IPS DF 6.9 (cell line): ENCODE measurements around the gene RMDN2.
A peak's percentile ranks its signal among the peaks of the same experiment; 100 is the strongest.

Experiments used
- DNase-seq: peaks from one replicate; pipeline ENCODE4 v3.0.0-alpha.2; 2013; ENCODE audit warnings: low read depth, low spot score
- H3K27ac ChIP-seq: one replicate; pipeline ENCODE4 v1.5.1; 2013; ENCODE audit warnings: low read length, control low read depth
- H3K27me3 ChIP-seq: 2 replicates; pipeline ENCODE4 v1.6.1; 2013; ENCODE audit warnings: mild to moderate bottlenecking, low read length; ENCODE audit not compliant: control insufficient read depth, insufficient read depth
- H3K36me3 ChIP-seq: 2 replicates; pipeline ENCODE4 v1.6.1; 2013; ENCODE audit warnings: low read length; ENCODE audit not compliant: control insufficient read depth, insufficient read depth
- H3K4me1 ChIP-seq: 2 replicates; pipeline ENCODE4 v1.6.1; 2013; ENCODE audit warnings: low read length; ENCODE audit not compliant: control insufficient read depth, insufficient read depth
- H3K4me3 ChIP-seq: 2 replicates; pipeline ENCODE4 v1.5.1; 2013; ENCODE audit warnings: mild to moderate bottlenecking, low read length
- H3K9me3 ChIP-seq: 2 replicates; pipeline ENCODE4 v1.6.1; 2013; ENCODE audit warnings: low read length, inconsistent platforms; ENCODE audit not compliant: control insufficient read depth, insufficient read depth
- WGBS: extraction: QIAGEN DNeasy Blood & Tissue Kit; methylation state at CpG from one replicate; pipeline ENCODE4 v1.1.7; 2013; ENCODE audit warnings: mixed read lengths, missing lambda C conversion rate; ENCODE audit not compliant: insufficient read length, insufficient coverage; 5-methylcytosine and 5-hydroxymethylcytosine counted together

Gene RMDN2

GRCh38 chr2:37966326-37966725, 41.2 kb downstream of the RMDN2 start:
- Histone ChIP-seq H3K4me3 (no peak overlapping the region), H3K36me3 (no peaks in the 10 kb centered on the region), H3K4me1 (peaks cover 1% of the 10 kb centered on the region), H3K27me3 (no peaks in the 10 kb centered on the region), H3K9me3 (no peaks in the 10 kb centered on the region), H3K27ac (no peak overlapping the region)
- WGBS = no CpG with 5 or more reads among the region's 3 CpGs
- DNase-seq = no peak

GRCh38 chr2:37969731-37970130, 44.6 kb downstream of the RMDN2 start:
- Histone ChIP-seq H3K4me3 (no peak overlapping the region), H3K4me1 (no peaks in the 10 kb centered on the region), H3K9me3 (no peaks in the 10 kb centered on the region), H3K27me3 (no peaks in the 10 kb centered on the region), H3K27ac (no peak overlapping the region), H3K36me3 (no peaks in the 10 kb centered on the region)
- no peak for DNase-seq

DNA sequence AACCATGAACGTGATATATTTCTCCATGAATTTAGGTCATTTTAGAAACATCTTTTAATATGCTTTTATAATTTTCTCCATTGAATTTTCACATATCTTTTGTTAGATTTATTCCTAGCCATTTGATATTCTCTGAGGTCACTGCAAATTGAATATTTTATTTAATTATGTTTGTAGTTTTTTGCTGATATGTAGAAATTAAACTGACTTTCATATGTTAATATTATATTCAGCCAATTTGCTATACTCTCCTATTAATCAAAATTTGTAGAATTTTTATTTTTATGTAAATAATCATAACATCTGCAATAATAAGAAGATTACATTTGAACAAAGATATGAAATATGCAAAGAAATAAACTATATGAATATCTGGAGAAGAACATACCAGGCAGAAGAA, 46.9 kb downstream of the RMDN2 start:
- Histone ChIP-seq H3K36me3 (no peaks in the 10 kb centered on the region), H3K4me1 (no peaks in the 10 kb centered on the region), H3K27ac (no peak overlapping the region), H3K4me3 (no peak overlapping the region), H3K9me3 (no peaks in the 10 kb centered on the region), H3K27me3 (no peaks in the 10 kb centered on the region)
- DNase-seq = no peak
- no CpG with 5 or more reads among the region's 1 CpG for WGBS

DNA sequence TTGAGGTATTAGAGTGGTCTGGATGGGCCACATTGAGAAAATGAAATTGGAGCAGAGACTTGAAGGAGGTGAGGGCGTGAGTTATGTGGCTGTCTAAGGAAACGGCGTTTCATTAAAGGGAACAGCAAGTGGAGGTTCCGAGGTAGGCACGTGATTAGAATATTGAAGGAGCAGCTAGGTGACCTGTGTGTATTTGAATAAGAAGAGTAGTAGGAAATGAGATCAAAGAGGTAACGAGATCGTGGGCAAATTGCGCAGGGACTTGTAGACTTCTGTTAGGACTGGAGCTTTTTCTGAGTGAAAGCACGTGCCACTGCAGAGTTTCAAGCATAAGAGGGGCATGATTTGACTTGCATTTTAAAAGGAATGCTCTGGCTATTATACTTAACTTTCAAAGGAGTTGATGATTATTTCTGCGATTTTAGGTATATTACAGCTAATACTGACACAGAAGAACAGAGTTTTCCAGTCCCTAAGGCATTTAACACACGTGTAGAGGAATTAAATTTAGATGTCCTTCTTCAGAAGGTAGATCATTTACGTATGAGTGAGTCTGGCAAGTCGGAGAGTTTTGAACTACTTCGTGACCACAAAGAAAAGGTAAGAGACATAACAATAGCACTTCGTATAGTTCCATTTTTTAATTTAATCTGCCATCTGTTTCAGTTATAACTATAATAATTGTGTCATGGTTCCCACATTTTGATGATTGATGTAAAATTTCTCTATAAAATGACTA, 48.7 kb downstream of the RMDN2 start:
- H3K36me3 ChIP-seq = no peaks in the 10 kb centered on the region
- H3K4me3 ChIP-seq = no peak overlapping the region
- H3K27ac ChIP-seq = no peak overlapping the region
- no peaks in the 10 kb centered on the region for H3K9me3 ChIP-seq
- WGBS = 100% methylated on average over 3 of the region's 15 CpGs
- DNase-seq = no peak
- H3K27me3 ChIP-seq = no peaks in the 10 kb centered on the region
- no peaks in the 10 kb centered on the region for H3K4me1 ChIP-seq

- Histone ChIP-seq H3K9me3 (no peaks in the 10 kb centered on the region), H3K36me3 (no peaks in the 10 kb centered on the region), H3K4me3 (no peak overlapping the region), H3K27me3 (no peaks in the 10 kb centered on the region), H3K27ac (no peak overlapping the region), H3K4me1 (no peaks in the 10 kb centered on the region)
- no CpG with 5 or more reads among the region's 2 CpGs for WGBS
- DNase-seq = no peak
Measured at GRCh38 chr2:37975808-37976207, 50.7 kb downstream of the RMDN2 start.

- no peaks in the 10 kb centered on the region for H3K36me3 ChIP-seq
- H3K4me1 ChIP-seq = no peaks in the 10 kb centered on the region
- H3K4me3 ChIP-seq = no peak overlapping the region
- no peaks in the 10 kb centered on the region for H3K9me3 ChIP-seq
- H3K27ac ChIP-seq = no peak overlapping the region
- WGBS = no CpG with 5 or more reads among the region's 1 CpG
- no peaks in the 10 kb centered on the region for H3K27me3 ChIP-seq
- DNase-seq = no peak
Measured at GRCh38 chr2:37976411-37976810, 51.3 kb downstream of the RMDN2 start.

- Histone ChIP-seq H3K36me3 (no peaks in the 10 kb centered on the region), H3K9me3 (no peaks in the 10 kb centered on the region), H3K27me3 (no peaks in the 10 kb centered on the region), H3K4me3 (no peak overlapping the region; the same call in 1 of the 2 replicates), H3K27ac (no peak overlapping the region), H3K4me1 (no peaks in the 10 kb centered on the region)
- peak; percentile 48 for DNase-seq
- no CpG with 5 or more reads among the region's 3 CpGs for WGBS
Measured at GRCh38 chr2:37982147-37982582, 57.1 kb downstream of the RMDN2 start.

DNA sequence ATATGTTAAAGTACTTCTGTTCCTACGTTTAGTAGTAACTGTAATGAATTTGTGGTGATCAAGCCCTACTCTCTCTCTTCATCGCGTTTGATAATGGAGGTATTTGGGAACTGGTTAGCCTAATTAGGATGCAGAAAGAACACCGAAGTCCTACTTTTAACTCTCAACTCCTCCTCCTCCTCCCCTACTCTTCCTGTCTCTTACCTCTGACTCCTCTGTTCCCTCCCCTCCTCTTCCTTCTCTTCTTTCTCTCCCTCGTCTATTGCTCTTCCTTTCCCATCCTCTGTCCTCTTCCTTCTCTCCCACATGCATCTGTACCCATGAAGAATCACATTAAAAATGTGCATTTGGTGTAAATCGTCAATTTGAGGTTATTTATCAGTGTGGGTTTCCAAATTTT, 57.8 kb downstream of the RMDN2 start:
- no peaks in the 10 kb centered on the region for H3K27me3 ChIP-seq
- H3K4me1 ChIP-seq = no peaks in the 10 kb centered on the region
- WGBS = no CpG with 5 or more reads among the region's 6 CpGs
- H3K36me3 ChIP-seq = no peaks in the 10 kb centered on the region
- H3K4me3 ChIP-seq = no peak overlapping the region
- H3K27ac ChIP-seq = no peak overlapping the region
- no peak for DNase-seq
- no peaks in the 10 kb centered on the region for H3K9me3 ChIP-seq

- no peaks in the 10 kb centered on the region for H3K4me1 ChIP-seq
- H3K27me3 ChIP-seq = no peaks in the 10 kb centered on the region
- no peak overlapping the region for H3K27ac ChIP-seq
- DNase-seq = no peak
- no peaks in the 10 kb centered on the region for H3K36me3 ChIP-seq
- WGBS = no CpG with 5 or more reads among the region's 1 CpG
- no peaks in the 10 kb centered on the region for H3K9me3 ChIP-seq
- H3K4me3 ChIP-seq = no peak overlapping the region
Measured at GRCh38 chr2:37983719-37984118, 58.6 kb downstream of the RMDN2 start.

GRCh38 chr2:37984176-37984575, 59.1 kb downstream of the RMDN2 start:
- H3K27me3 ChIP-seq = no peaks in the 10 kb centered on the region
- WGBS = no CpG with 5 or more reads among the region's 1 CpG
- H3K27ac ChIP-seq = no peak overlapping the region
- H3K36me3 ChIP-seq = no peaks in the 10 kb centered on the region
- no peaks in the 10 kb centered on the region for H3K9me3 ChIP-seq
- DNase-seq = no peak
- H3K4me3 ChIP-seq = no peak overlapping the region
- H3K4me1 ChIP-seq = no peaks in the 10 kb centered on the region

GRCh38 chr2:37984589-37984988, 59.5 kb downstream of the RMDN2 start:
- Histone ChIP-seq H3K36me3 (no peaks in the 10 kb centered on the region), H3K27me3 (no peaks in the 10 kb centered on the region), H3K9me3 (no peaks in the 10 kb centered on the region), H3K27ac (no peak overlapping the region), H3K4me1 (no peaks in the 10 kb centered on the region), H3K4me3 (no peak overlapping the region)
- DNase-seq = no peak
